ENCODE results near the gene MYOG. TPM values are rescaled to one million over a fixed set of nuclear protein-coding genes. Genes with fewer than 3 reads are reported as not detected.

Gene MYOG
- total RNA-seq, 2 experiments from 2014 or later: not detected

- H3K9me3 ChIP-seq (ENCODE audit: low read length): no peaks in the 10 kb centered on the region
- no peak overlapping the region for H3K4me2 ChIP-seq (ENCODE audit: low read length)
- H2AFZ ChIP-seq (ENCODE audit: low read length): no peak overlapping the region
- BruUV-seq (replicated peaks): no TSS peak
- H3K4me1 ChIP-seq (ENCODE audit: insufficient read depth, low read length, poor library complexity, severe bottlenecking): no peaks in the 10 kb centered on the region
- H3K4me3 ChIP-seq (ENCODE audit: low read depth, low read length, poor library complexity, severe bottlenecking): no peak overlapping the region
- POLR2A ChIA-PET: no interaction called here
- no peaks in the 10 kb centered on the region for H3K9me2 ChIP-seq (ENCODE audit: insufficient read depth, low read length)
- H3K36me3 ChIP-seq (ENCODE audit: insufficient read depth, low read length): no peaks in the 10 kb centered on the region
- DNase-seq (ENCODE audit: low spot score): no peak
- no peak overlapping the region for H3K27ac ChIP-seq (ENCODE audit: low read depth, low read length, poor library complexity, severe bottlenecking)
- TF ChIP-seq EZH2phosphoT487 (IDR thresholded peaks at IDR 0.05; ENCODE audit: borderline replicate concordance, low read depth, low read length) (no peak), CTCF (conservative IDR thresholded peaks at IDR 0.05; ENCODE audit: low read length) (no peak)
- no peaks in the 10 kb centered on the region for H3K79me2 ChIP-seq (ENCODE audit: insufficient read depth, low read depth, low read length)
- CTCF ChIA-PET (ENCODE audit: unreplicated experiment): interaction anchor here (0.8 kb wide), 1 partner anchor 21 kb away, joined by 4 read pairs; no protein-coding TSS in a partner anchor
- intact Hi-C loops (cut with micrococcal nuclease; ENCODE audit: unreplicated experiment): no loop called here
- no peaks in the 10 kb centered on the region for H4K20me1 ChIP-seq (ENCODE audit: insufficient read depth, low read length)
These were observed 35.0 kb downstream of the MYOG start for GRCh38 chr1:203050826-203051225.

- H3K4me2 ChIP-seq (ENCODE audit: low read length): no peak overlapping the region
- no peaks in the 10 kb centered on the region for H3K9me3 ChIP-seq (ENCODE audit: low read length)
- ChIA-PET POLR2A (no interaction called here), CTCF (ENCODE audit: unreplicated experiment) (no interaction called here)
- TF ChIP-seq EZH2phosphoT487 (IDR thresholded peaks at IDR 0.05; ENCODE audit: borderline replicate concordance, low read depth, low read length) (no peak), CTCF (conservative IDR thresholded peaks at IDR 0.05; ENCODE audit: low read length) (no peak)
- no peak for DNase-seq (ENCODE audit: low spot score)
- no peaks in the 10 kb centered on the region for H3K4me1 ChIP-seq (ENCODE audit: insufficient read depth, low read length, poor library complexity, severe bottlenecking)
- no peaks in the 10 kb centered on the region for H3K79me2 ChIP-seq (ENCODE audit: insufficient read depth, low read depth, low read length)
- H4K20me1 ChIP-seq (ENCODE audit: insufficient read depth, low read length): no peaks in the 10 kb centered on the region
- no peak overlapping the region for H3K4me3 ChIP-seq (ENCODE audit: low read depth, low read length, poor library complexity, severe bottlenecking)
- no peaks in the 10 kb centered on the region for H3K36me3 ChIP-seq (ENCODE audit: insufficient read depth, low read length)
- H3K9me2 ChIP-seq (ENCODE audit: insufficient read depth, low read length): no peaks in the 10 kb centered on the region
- BruUV-seq (replicated peaks): no TSS peak
- H3K27ac ChIP-seq (ENCODE audit: low read depth, low read length, poor library complexity, severe bottlenecking): no peak overlapping the region
- H2AFZ ChIP-seq (ENCODE audit: low read length): no peak overlapping the region
- intact Hi-C loops (cut with micrococcal nuclease; ENCODE audit: unreplicated experiment): no loop called here
These were observed 36.1 kb downstream of the MYOG start for GRCh38 chr1:203049576-203050180.

GRCh38 chr1:203049077-203049476, 36.7 kb downstream of the MYOG start:
- TF ChIP-seq CTCF (conservative IDR thresholded peaks at IDR 0.05; ENCODE audit: low read length) (no peak), EZH2phosphoT487 (IDR thresholded peaks at IDR 0.05; ENCODE audit: borderline replicate concordance, low read depth, low read length) (no peak)
- Histone ChIP-seq H3K27ac (ENCODE audit: low read depth, low read length, poor library complexity, severe bottlenecking) (no peak overlapping the region), H3K9me3 (ENCODE audit: low read length) (no peaks in the 10 kb centered on the region), H3K9me2 (ENCODE audit: insufficient read depth, low read length) (no peaks in the 10 kb centered on the region), H3K4me2 (ENCODE audit: low read length) (no peak overlapping the region), H2AFZ (ENCODE audit: low read length) (no peak overlapping the region), H3K36me3 (ENCODE audit: insufficient read depth, low read length) (no peaks in the 10 kb centered on the region), H3K4me1 (ENCODE audit: insufficient read depth, low read length, poor library complexity, severe bottlenecking) (no peaks in the 10 kb centered on the region), H3K79me2 (ENCODE audit: insufficient read depth, low read depth, low read length) (no peaks in the 10 kb centered on the region), H4K20me1 (ENCODE audit: insufficient read depth, low read length) (no peaks in the 10 kb centered on the region), H3K4me3 (ENCODE audit: low read depth, low read length, poor library complexity, severe bottlenecking) (no peak overlapping the region)
- ChIA-PET POLR2A (no interaction called here), CTCF (ENCODE audit: unreplicated experiment) (interaction anchor here (0.6 kb wide), 1 partner anchor 305 kb away, joined by 3 read pairs; no protein-coding TSS in a partner anchor)
- BruUV-seq (replicated peaks): no TSS peak
- intact Hi-C loops (cut with micrococcal nuclease; ENCODE audit: unreplicated experiment): no loop called here
- DNase-seq (ENCODE audit: low spot score): no peak
